AG08396 (cell line): Measurements from ENCODE around the gene SLC12A2.

Experiments
- DNase-seq: peaks from one replicate; pipeline ENCODE4 v3.0.0; 2012; ENCODE audit warnings: low spot score, mixed read lengths

SLC12A2 gene

DNA sequence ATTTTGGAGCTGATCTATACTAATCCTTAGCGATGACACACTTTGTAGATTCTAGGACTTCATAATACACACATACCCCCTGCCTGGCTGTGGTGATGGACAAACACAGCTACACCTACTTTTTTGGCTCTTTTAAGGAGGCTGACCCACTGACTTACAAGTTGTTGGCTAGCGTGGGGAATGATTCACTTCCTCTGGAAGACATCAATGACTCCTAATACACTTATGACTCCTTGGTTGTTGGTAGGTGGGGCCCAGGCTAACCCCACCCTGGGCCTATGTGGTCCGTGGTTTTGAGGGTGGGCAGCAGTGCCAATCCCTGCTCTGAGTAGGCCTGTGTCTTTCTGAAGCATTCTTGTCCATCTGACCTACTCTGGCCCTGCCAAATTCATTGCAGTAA is 144.4 kb downstream of the SLC12A2 start:
- DNase-seq, result peak; percentile 26

DNA sequence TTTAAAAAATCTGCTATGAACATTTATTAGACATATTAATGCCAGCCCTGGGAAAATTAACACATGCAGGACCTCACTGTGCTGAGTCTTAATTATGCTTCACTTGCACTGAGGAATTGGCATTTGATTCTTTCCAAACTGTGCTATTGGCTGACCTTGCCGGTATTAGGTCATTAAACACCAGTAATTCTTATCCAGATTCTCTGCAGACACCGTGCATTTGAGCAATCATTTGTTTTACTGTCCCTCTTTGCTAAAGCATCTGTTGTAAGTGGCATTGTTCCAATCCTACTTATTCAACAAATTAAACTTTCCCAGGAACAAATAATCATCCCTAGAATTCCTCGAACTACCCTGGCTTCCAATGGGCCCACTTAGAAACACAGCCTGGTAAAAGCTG is 145.0 kb downstream of the SLC12A2 start:
- DNase-seq, result no peak

DNA sequence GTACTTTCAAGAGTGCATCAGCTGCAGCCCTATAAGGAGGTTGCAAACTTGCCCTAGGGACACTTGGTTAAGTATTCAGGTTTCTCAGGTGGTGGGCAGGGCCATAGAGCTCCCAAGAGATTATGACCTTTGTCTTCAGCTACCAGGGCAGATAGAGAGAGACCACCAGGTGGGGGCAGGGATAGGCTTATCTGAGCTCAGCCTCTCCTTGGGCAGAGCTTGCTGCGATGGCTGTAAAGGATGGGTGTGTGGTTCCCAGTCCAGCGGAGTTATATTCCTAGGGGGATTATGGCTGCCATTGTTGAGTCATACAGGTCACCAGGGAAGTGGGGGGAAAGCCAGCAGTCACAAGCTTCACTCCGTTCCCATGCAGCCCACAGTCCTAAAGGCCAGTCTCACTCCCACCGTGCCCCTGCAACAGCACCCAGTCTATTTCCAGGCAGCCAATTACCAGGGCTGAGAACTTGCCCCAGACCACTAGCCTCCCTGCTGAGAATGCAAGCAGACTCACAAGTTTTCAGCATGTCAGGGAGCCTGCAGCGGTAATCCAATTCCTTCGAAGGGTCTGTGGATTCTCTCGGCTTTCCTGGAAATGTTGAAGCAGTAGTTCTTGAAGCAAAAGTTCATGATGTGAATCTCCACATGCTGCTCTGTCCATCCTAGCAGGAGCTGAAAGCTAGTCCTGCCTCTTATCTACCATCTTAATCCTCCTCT is 151.5 kb downstream of the SLC12A2 start:
- DNase-seq, result no peak

DNA sequence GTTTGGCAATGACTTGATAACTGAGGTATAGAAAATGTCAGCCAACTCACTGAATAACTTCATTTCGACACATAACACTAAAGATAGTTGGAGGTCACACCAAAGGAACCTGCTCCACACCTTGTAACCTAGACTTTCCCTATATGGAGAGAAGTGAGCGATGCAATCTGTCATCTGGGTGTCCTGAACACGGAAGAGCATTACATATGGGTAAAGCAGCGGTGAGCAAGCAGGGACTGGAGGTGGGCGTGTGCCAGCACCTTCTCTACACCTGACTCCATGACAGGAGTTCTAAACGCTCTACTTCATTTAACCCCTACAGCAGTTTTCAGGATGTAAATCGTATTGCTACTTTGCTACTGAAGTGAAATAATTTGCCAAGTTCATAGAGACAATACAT is 152.8 kb downstream of the SLC12A2 start:
- no peak for DNase-seq

DNA sequence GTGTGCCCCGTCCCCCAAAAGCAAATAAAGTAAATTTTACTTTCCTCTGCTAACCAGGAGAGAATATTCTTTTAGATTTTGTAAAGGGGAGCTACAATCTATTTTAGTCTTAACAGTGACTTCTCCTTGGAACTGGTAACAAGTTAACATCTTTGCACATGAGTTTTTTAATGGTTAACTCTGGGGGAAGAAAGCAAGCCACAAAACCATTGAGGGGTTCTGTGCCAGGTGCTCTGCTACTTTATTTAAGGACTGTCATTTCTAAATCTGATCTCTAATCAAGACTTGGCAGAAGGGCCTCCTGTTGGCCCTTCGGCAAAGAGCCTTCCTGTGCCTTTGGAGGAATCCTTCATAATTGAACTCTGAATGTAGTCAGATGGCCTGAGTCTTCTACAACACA is 153.4 kb downstream of the SLC12A2 start:
- no peak for DNase-seq

- no peak for DNase-seq
These were observed 154.0 kb downstream of the SLC12A2 start for GRCh38 chr5:128237546-128237945.
